Measurements from ENCODE around the gene KLK10. TPM values are rescaled to one million over a fixed set of nuclear protein-coding genes. Genes with fewer than 3 reads are reported as not detected.

KLK10 gene
- total and polyA plus RNA-seq, 2 donors (not counting 3 experiments of a cell fraction or from before 2014, with no cell fraction given): not detected

GRCh38 chr19:51002542-51003311 is 16.8 kb downstream of the KLK10 start:
- no peaks in the 10 kb centered on the region for H3K9me3 ChIP-seq (replicated peaks; ENCODE audit: control insufficient read depth, insufficient read depth, low read length)
- no peaks in the 10 kb centered on the region for H3K79me2 ChIP-seq (ENCODE audit: control insufficient read depth, insufficient read depth, low read length)
- no peak overlapping the region for H3K4me3 ChIP-seq (replicated peaks in 1 of 3; ENCODE audit: insufficient read depth in 1 of 3, low read depth in 1 of 3, low read length in 3 of 3)
- H2AFZ ChIP-seq (ENCODE audit: low read depth, low read length): no peak overlapping the region
- intact Hi-C loops (cut with micrococcal nuclease): no loop called here
- DNase-seq (ENCODE audit: low read depth, low spot score) (no peak), FAIRE-seq (no peak)
- H3K9me1 ChIP-seq (replicated peaks; ENCODE audit: control insufficient read depth, extremely low read depth, insufficient read depth, low read length): no peaks in the 10 kb centered on the region
- H3K4me2 ChIP-seq (ENCODE audit: insufficient read depth, low read length): no peak overlapping the region
- H3K27me3 ChIP-seq (ENCODE audit: control insufficient read depth in 2 of 2, insufficient read depth in 2 of 2, low read length in 2 of 2): no peaks in the 10 kb centered on the region
- no peak overlapping the region for H3K27ac ChIP-seq (ENCODE audit: insufficient read depth, low read depth, low read length)
- H3K36me3 ChIP-seq (ENCODE audit: control insufficient read depth in 2 of 2, extremely low read depth in 1 of 2, insufficient read depth in 2 of 2, low read length in 2 of 2): no peaks in the 10 kb centered on the region
- H4K20me1 ChIP-seq (replicated peaks; ENCODE audit: control insufficient read depth, extremely low read depth, insufficient read depth, low read length): no peaks in the 10 kb centered on the region
- BruUV-seq (replicated peaks): no TSS peak
- H3K4me1 ChIP-seq (ENCODE audit: control insufficient read depth, extremely low read depth, insufficient read depth, low read length): no peaks in the 10 kb centered on the region
- ChIA-PET CTCF (interaction anchor here (1.0 kb wide), 1 partner anchor 18 kb away, joined by 3 read pairs; no protein-coding TSS in a partner anchor), POLR2A (no interaction called here)
- dilution Hi-C loops (cut with MboI; ENCODE audit: extremely low pct_ligation_motif_present, low sequenced_read_pairs): no loop called here
- TF ChIP-seq, protein P1, sequence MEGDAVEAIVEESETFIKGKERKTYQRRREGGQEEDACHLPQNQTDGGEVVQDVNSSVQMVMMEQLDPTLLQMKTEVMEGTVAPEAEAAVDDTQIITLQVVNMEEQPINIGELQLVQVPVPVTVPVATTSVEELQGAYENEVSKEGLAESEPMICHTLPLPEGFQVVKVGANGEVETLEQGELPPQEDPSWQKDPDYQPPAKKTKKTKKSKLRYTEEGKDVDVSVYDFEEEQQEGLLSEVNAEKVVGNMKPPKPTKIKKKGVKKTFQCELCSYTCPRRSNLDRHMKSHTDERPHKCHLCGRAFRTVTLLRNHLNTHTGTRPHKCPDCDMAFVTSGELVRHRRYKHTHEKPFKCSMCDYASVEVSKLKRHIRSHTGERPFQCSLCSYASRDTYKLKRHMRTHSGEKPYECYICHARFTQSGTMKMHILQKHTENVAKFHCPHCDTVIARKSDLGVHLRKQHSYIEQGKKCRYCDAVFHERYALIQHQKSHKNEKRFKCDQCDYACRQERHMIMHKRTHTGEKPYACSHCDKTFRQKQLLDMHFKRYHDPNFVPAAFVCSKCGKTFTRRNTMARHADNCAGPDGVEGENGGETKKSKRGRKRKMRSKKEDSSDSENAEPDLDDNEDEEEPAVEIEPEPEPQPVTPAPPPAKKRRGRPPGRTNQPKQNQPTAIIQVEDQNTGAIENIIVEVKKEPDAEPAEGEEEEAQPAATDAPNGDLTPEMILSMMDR (IDR thresholded peaks at IDR 0.05; ENCODE audit: extremely low read depth in 1 of 2, insufficient read depth in 1 of 2, low read depth in 1 of 2, low read length in 2 of 2): no peak
- TF ChIP-seq JUN (IDR thresholded peaks at IDR 0.05; ENCODE audit: borderline replicate concordance, insufficient read depth, insufficient read length, low read depth): no peak
- no peak for TF ChIP-seq POLR2AphosphoS5 (IDR thresholded peaks at IDR 0.05; ENCODE audit: insufficient read depth, low read depth, low read length)
- TF ChIP-seq GATA2 (IDR thresholded peaks at IDR 0.05; ENCODE audit: insufficient read depth, insufficient read length, low read depth, low read length): no peak
- no peak for TF ChIP-seq FOS (IDR thresholded peaks at IDR 0.05; ENCODE audit: borderline replicate concordance, insufficient read depth, low read length)
- no peak for TF ChIP-seq MAX (IDR thresholded peaks at IDR 0.05; ENCODE audit: insufficient read depth, insufficient read length)
- TF ChIP-seq POLR2A (IDR thresholded peaks at IDR 0.05; ENCODE audit: low read depth, low read length): no peak
- TF ChIP-seq EZH2 (IDR thresholded peaks at IDR 0.05; ENCODE audit: borderline replicate concordance, low read depth, low read length, severe bottlenecking): no peak
- TF ChIP-seq MYC (IDR thresholded peaks at IDR 0.05; ENCODE audit: low read depth, low read length): no peak
- no peak overlapping the region for H3K9ac ChIP-seq (replicated peaks; ENCODE audit: extremely low read depth, insufficient read depth, low read length)

Measured in endothelial cell of umbilical vein (primary cell).